HCT116 (cell line): ENCODE results near the gene RPL3. TPM values are rescaled to one million over a fixed set of nuclear protein-coding genes. Genes with fewer than 3 reads are reported as not detected.

Experiments
- ATAC-seq: fragments of 200-7000 bp; cut with Tn5 transposase; 2 replicates; pipeline ENCODE4 v1.9.1; 2020; ENCODE audit warnings: mild to moderate bottlenecking, moderate library complexity
- BruUV-seq: library from RNA; stranded (reverse); fragments of 400-500 nt; replicated peaks from 2 replicates; lab custom pipeline; 2021; lab: Mats Ljungman, UMichigan
- CTCF ChIA-PET: fragments of 300-600 bp; sonication (Branson Sonifier 250); formaldehyde crosslinking; loops from one replicate; lab custom pipeline; 2021; ENCODE audit warnings: antibody characterized with exemption; lab: Charles Lee
- POLR2A ChIA-PET: fragments of 300-600, 350-600 bp; sonication (Branson Sonifier 250); formaldehyde crosslinking; loops from one replicate; lab custom pipeline; 2021; ENCODE audit warnings: antibody characterized with exemption; lab: Charles Lee
- RAD21 ChIA-PET, 2 experiments: fragments of 300-600 bp; sonication (Branson Sonifier 250); formaldehyde crosslinking; loops; one replicate each; lab custom pipeline; 2023; ENCODE audit warnings: low total read pairs in 2 of 2; ENCODE audit not compliant: uncharacterized antibody in 2 of 2, unreplicated experiment in 2 of 2, low non-redundant PET in 1 of 2; lab: Charles Lee
- DNase-seq: peaks from one replicate; pipeline ENCODE4 v3.0.0-alpha.2; 2010; ENCODE audit warnings: low read depth, low spot score
- H2AFZ ChIP-seq: fragments of 200-600 bp; shearing (Covaris generic), sonication (generic); 2 replicates; pipeline ENCODE4 v1.6.1; 2017; ENCODE audit warnings: low read depth, mixed run types, mixed read lengths, antibody characterized with exemption, low read length; ENCODE audit not compliant: poor library complexity, severe bottlenecking
- H3K27ac ChIP-seq: 2 replicates; pipeline ENCODE4 v1.5.1; 2012; ENCODE audit warnings: low read depth, low read length
- H3K27me3 ChIP-seq: fragments of 200-600 bp; sonication (generic); 2 replicates; pipeline ENCODE4 v1.6.1; 2016; ENCODE audit warnings: mixed run types, low read length, mixed read lengths; ENCODE audit not compliant: insufficient read depth
- H3K36me3 ChIP-seq, 2 experiments: fragments of 200-500 bp in 1 of 2; fragments of 200-600 bp in 1 of 2; sonication (Bioruptor generic) in 1 of 2; sonication (generic) in 1 of 2; 2 replicates each; pipeline versions ENCODE4 v1.5.1 to v1.6.1; 2014 to 2016; ENCODE audit warnings: low read length in 2 of 2, inconsistent platforms in 1 of 2, mixed read lengths in 1 of 2, mixed run types in 1 of 2; ENCODE audit not compliant: insufficient read depth in 2 of 2, control insufficient read depth in 1 of 2
- H3K4me1 ChIP-seq, 2 experiments: fragments of 200-600 bp in 1 of 2; sonication (generic) in 1 of 2; 2 replicates each; pipeline versions ENCODE4 v1.5.1 to v1.6.1; 2012 to 2017; ENCODE audit warnings: low read length in 2 of 2, inconsistent platforms in 1 of 2, mild to moderate bottlenecking in 1 of 2, mixed read lengths in 1 of 2, mixed run types in 1 of 2, moderate library complexity in 1 of 2; ENCODE audit not compliant: insufficient read depth in 2 of 2, control insufficient read depth in 1 of 2
- H3K4me2 ChIP-seq: fragments of 200-600 bp; sonication (generic); 2 replicates; pipeline ENCODE4 v1.6.1; 2017; ENCODE audit warnings: mixed run types, low read length, mixed read lengths
- H3K4me3 ChIP-seq, 2 experiments: fragments of 200-600 bp in 1 of 2; sonication (generic) in 1 of 2; replicated peaks in 1 of 2; 2 replicates each; pipeline ENCODE4 v1.5.1; 2011 to 2016; ENCODE audit warnings: low read length in 2 of 2, control low read depth in 1 of 2, low read depth in 1 of 2, mild to moderate bottlenecking in 1 of 2, mixed read lengths in 1 of 2, mixed run types in 1 of 2
- H3K79me2 ChIP-seq: fragments of 200-600 bp; sonication (generic); 2 replicates; pipeline ENCODE4 v1.6.1; 2017; ENCODE audit warnings: mild to moderate bottlenecking, mixed run types, low read length, moderate library complexity, mixed read lengths; ENCODE audit not compliant: insufficient read depth
- H3K9ac ChIP-seq: fragments of 200-600 bp; sonication (generic); 2 replicates; pipeline ENCODE4 v1.6.1; 2016; ENCODE audit warnings: low read length, mixed read lengths
- H3K9me2 ChIP-seq: fragments of 200-600 bp; sonication (generic), shearing (Covaris generic); 2 replicates; pipeline ENCODE4 v1.6.1; 2017; ENCODE audit warnings: mixed run types, mild to moderate bottlenecking, moderate library complexity; ENCODE audit not compliant: insufficient read depth
- H3K9me3 ChIP-seq, 2 experiments: fragments of 200-500 bp in 1 of 2; fragments of 200-600 bp in 1 of 2; sonication (Bioruptor generic) in 1 of 2; sonication (generic) in 1 of 2; 2 replicates each; pipeline ENCODE4 v1.6.1; 2014 to 2017; ENCODE audit warnings: low read length in 2 of 2, mixed read lengths in 2 of 2, inconsistent platforms in 1 of 2, low read depth in 1 of 2, mild to moderate bottlenecking in 1 of 2, mixed run types in 1 of 2, moderate library complexity in 1 of 2; ENCODE audit not compliant: control insufficient read depth in 1 of 2, insufficient read depth in 1 of 2
- H4K20me1 ChIP-seq: fragments of 200-600 bp; sonication (generic), shearing (Covaris generic); 2 replicates; pipeline ENCODE4 v1.6.1; 2017; ENCODE audit warnings: mixed run types, mild to moderate bottlenecking, moderate library complexity; ENCODE audit not compliant: insufficient read depth
- CEBPB ChIP-seq: IDR thresholded peaks from 2 replicates; pipeline ENCODE4 v1.6.1; 2012; ENCODE audit warnings: low read depth
- EGR1 ChIP-seq: IDR thresholded peaks from 2 replicates; pipeline ENCODE4 v1.6.1; 2012; ENCODE audit warnings: low read depth
- ELF1 ChIP-seq: IDR thresholded peaks from 2 replicates; pipeline ENCODE4 v1.6.1; 2012; ENCODE audit warnings: low read depth, borderline replicate concordance
- EZH2phosphoT487 ChIP-seq: fragments of 200-600 bp; IDR thresholded peaks from 2 replicates; pipeline ENCODE4 v1.6.1; 2018; ENCODE audit warnings: antibody characterized with exemption, borderline replicate concordance
- FOSL1 ChIP-seq: IDR thresholded peaks from 2 replicates; pipeline ENCODE4 v1.6.1; 2012; ENCODE audit warnings: low read depth
- JUND ChIP-seq: IDR thresholded peaks from 2 replicates; pipeline ENCODE4 v1.6.1; 2012
- RAD21 ChIP-seq: IDR thresholded peaks from 2 replicates; pipeline ENCODE4 v1.6.1; 2012; ENCODE audit warnings: low read depth, mild to moderate bottlenecking
- SIN3A ChIP-seq: IDR thresholded peaks from 2 replicates; pipeline ENCODE4 v1.6.1; 2012; ENCODE audit warnings: low read depth
- ZFX ChIP-seq: fragments of 450-650 bp; IDR thresholded peaks from 2 replicates; pipeline ENCODE4 v1.6.1; 2017
- intact Hi-C: fragments of 100-400 bp; cut with micrococcal nuclease; formaldehyde crosslinking; loops from 2 replicates; pipeline ENCODE4 v1.10.0; 2022
- total RNA-seq: library from RNA; stranded (reverse); gene quantifications from one replicate; pipeline ENCODE4 v1.2.1, GENCODE V29; 2021; ENCODE audit not compliant: unreplicated experiment
- TF ChIP-seq, protein P1 (sequence below): IDR thresholded peaks from 2 replicates; pipeline ENCODE4 v1.6.1; 2012; ENCODE audit warnings: low read depth
- TF ChIP-seq, protein P2 (sequence below): IDR thresholded peaks from 2 replicates; pipeline ENCODE4 v1.6.1; 2012
- TF ChIP-seq, protein P3 (sequence below), 3 experiments: fragments of 200-600 bp in 1 of 3; sonication (generic) in 1 of 3; IDR thresholded peaks in 2 of 3; conservative IDR thresholded peaks in 1 of 3; 2 replicates each; pipeline ENCODE4 v1.5.1; 2012 to 2017; ENCODE audit warnings: low read depth in 2 of 3, low read length in 2 of 3, antibody characterized with exemption in 1 of 3, borderline replicate concordance in 1 of 3, control low read depth in 1 of 3, mild to moderate bottlenecking in 1 of 3, mixed read lengths in 1 of 3, mixed run types in 1 of 3, moderate library complexity in 1 of 3; ENCODE audit not compliant: insufficient read depth in 1 of 3

Gene RPL3
- total RNA-seq, 1 experiment from 2014 or later = 2,966 TPM

DNA sequence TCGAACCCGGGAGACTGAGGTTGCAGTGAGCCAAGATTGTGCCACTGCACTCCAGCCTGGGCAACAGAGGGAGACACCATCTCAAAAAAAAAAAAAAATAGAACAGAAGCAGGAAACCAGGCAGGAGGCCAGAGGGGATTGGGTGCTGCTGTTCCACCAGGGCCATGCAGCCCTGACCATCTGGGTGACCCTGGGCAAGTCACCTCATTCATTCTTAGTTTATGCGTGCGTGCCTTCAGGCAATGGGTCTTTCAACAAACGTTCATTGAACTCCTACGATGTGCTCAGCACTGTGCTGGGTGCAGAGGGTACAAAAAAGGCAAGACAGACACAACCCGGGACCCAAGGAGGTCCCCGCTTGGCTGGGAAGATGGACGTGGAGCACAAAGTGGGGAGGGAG, 18.3 kb downstream of the RPL3 start:
- ChIA-PET POLR2A (interaction anchor here (1.3 to 2.4 kb wide), 4 partner anchors 9 to 19 kb away, joined by 4 to 8 read pairs (median 6); partner anchors contain the start of gene RPL3), RAD21 (no interaction called here), CTCF (no interaction called here)
- intact Hi-C loops = no loop called here
- Histone ChIP-seq H3K27me3 (no peaks in the 10 kb centered on the region), H3K79me2 (no peaks in the 10 kb centered on the region), H3K36me3 (no peaks in the 10 kb centered on the region), H3K4me2 (no peak overlapping the region), H2AFZ (no peak overlapping the region), H3K27ac (no peak overlapping the region), H4K20me1 (no peaks in the 10 kb centered on the region), H3K9ac (no peak overlapping the region), H3K4me1 (peaks cover 42 to 58% of the 10 kb centered on the region in 2 experiments; a peak in 3 of 4 replicates), H3K9me2 (no peaks in the 10 kb centered on the region), H3K9me3 (no peaks in the 10 kb centered on the region), H3K4me3 (no peak overlapping the region)
- BruUV-seq = no TSS peak
- TF ChIP-seq FOSL1 (no peak), CEBPB (no peak), JUND (no peak), SIN3A (no peak), RAD21 (no peak), ZFX (no peak), EGR1 (no peak), EZH2phosphoT487 (no peak), ELF1 (no peak)
- TF ChIP-seq, protein P1, sequence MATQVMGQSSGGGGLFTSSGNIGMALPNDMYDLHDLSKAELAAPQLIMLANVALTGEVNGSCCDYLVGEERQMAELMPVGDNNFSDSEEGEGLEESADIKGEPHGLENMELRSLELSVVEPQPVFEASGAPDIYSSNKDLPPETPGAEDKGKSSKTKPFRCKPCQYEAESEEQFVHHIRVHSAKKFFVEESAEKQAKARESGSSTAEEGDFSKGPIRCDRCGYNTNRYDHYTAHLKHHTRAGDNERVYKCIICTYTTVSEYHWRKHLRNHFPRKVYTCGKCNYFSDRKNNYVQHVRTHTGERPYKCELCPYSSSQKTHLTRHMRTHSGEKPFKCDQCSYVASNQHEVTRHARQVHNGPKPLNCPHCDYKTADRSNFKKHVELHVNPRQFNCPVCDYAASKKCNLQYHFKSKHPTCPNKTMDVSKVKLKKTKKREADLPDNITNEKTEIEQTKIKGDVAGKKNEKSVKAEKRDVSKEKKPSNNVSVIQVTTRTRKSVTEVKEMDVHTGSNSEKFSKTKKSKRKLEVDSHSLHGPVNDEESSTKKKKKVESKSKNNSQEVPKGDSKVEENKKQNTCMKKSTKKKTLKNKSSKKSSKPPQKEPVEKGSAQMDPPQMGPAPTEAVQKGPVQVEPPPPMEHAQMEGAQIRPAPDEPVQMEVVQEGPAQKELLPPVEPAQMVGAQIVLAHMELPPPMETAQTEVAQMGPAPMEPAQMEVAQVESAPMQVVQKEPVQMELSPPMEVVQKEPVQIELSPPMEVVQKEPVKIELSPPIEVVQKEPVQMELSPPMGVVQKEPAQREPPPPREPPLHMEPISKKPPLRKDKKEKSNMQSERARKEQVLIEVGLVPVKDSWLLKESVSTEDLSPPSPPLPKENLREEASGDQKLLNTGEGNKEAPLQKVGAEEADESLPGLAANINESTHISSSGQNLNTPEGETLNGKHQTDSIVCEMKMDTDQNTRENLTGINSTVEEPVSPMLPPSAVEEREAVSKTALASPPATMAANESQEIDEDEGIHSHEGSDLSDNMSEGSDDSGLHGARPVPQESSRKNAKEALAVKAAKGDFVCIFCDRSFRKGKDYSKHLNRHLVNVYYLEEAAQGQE = no peak
- TF ChIP-seq, protein P2, sequence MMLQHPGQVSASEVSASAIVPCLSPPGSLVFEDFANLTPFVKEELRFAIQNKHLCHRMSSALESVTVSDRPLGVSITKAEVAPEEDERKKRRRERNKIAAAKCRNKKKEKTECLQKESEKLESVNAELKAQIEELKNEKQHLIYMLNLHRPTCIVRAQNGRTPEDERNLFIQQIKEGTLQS = no peak
- TF ChIP-seq, protein P3, sequence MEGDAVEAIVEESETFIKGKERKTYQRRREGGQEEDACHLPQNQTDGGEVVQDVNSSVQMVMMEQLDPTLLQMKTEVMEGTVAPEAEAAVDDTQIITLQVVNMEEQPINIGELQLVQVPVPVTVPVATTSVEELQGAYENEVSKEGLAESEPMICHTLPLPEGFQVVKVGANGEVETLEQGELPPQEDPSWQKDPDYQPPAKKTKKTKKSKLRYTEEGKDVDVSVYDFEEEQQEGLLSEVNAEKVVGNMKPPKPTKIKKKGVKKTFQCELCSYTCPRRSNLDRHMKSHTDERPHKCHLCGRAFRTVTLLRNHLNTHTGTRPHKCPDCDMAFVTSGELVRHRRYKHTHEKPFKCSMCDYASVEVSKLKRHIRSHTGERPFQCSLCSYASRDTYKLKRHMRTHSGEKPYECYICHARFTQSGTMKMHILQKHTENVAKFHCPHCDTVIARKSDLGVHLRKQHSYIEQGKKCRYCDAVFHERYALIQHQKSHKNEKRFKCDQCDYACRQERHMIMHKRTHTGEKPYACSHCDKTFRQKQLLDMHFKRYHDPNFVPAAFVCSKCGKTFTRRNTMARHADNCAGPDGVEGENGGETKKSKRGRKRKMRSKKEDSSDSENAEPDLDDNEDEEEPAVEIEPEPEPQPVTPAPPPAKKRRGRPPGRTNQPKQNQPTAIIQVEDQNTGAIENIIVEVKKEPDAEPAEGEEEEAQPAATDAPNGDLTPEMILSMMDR (IDR thresholded peaks at IDR 0.05 in 2 of 3, conservative IDR thresholded peaks at IDR 0.05 in 1 of 3; ENCODE audit: borderline replicate concordance in 1 of 3, insufficient read depth in 1 of 3, low read depth in 2 of 3, low read length in 2 of 3) = no peak
- ATAC-seq = no peak
- no peak for DNase-seq
